Breast epithelium (tissue), 4 donors: Measurements from ENCODE around the gene PLXNA4. TPM values are rescaled to one million over a fixed set of nuclear protein-coding genes. Genes with fewer than 3 reads are reported as not detected.

Experiments used
- DNase-seq, 2 donors: peaks; one replicate each; pipeline ENCODE4 v3.0.0-alpha.2; 2019; ENCODE audit warnings: low spot score in 2 of 2
- H3K27ac ChIP-seq, 2 donors: fragments of 200-600 bp; sonication (generic) in 1 of 2; one replicate each; pipeline ENCODE4 v1.5.1; 2016 to 2019; ENCODE audit warnings: mild to moderate bottlenecking in 1 of 2
- H3K27me3 ChIP-seq, 2 donors: fragments of 200-600 bp; sonication (generic) in 1 of 2; one replicate each; pipeline versions ENCODE4 v1.5.1 to v1.6.0; 2017 to 2019; ENCODE audit warnings: control low read depth in 1 of 2, mild to moderate bottlenecking in 1 of 2
- H3K36me3 ChIP-seq: fragments of 200-600 bp; one replicate; pipeline ENCODE4 v1.5.1; 2019
- H3K4me1 ChIP-seq, 2 donors: fragments of 200-600 bp; sonication (generic); one replicate each; pipeline ENCODE4 v1.5.1; 2016 to 2019; ENCODE audit warnings: control low read depth in 1 of 2
- H3K4me3 ChIP-seq, 3 donors: fragments of 200-600 bp; sonication (generic); 1 replicate in 2 of 3; 2 replicates in 1 of 3; pipeline ENCODE4 v1.5.1; 2016 to 2019; ENCODE audit warnings: mild to moderate bottlenecking in 3 of 3, moderate library complexity in 2 of 3
- H3K9me3 ChIP-seq, 2 donors: fragments of 200-600 bp; sonication (generic) in 1 of 2; one replicate each; pipeline ENCODE4 v1.5.1; 2016 to 2019; ENCODE audit warnings: control low read depth in 1 of 2
- POLR2A ChIP-seq: fragments of 450-650 bp; IDR thresholded peaks from one replicate; pipeline ENCODE4 v1.6.1; 2016; ENCODE audit warnings: antibody characterized with exemption, mild to moderate bottlenecking, moderate library complexity
- POLR2AphosphoS5 ChIP-seq, 3 donors: sonication (generic); formaldehyde crosslinking; IDR thresholded peaks; one replicate each; pipeline ENCODE4 v1.6.1; 2017; ENCODE audit warnings: antibody characterized with exemption in 3 of 3
- intact Hi-C: fragments of 100-400 bp; cut with DNase I; formaldehyde crosslinking; loops from one replicate; pipeline ENCODE4 v1.15.1; 2023; ENCODE audit warnings: low total_unique reads
- total RNA-seq, 3 donors: library from RNA; depleted of rRNA; stranded (reverse); fragments of >200 nt; gene quantifications; one replicate each; pipeline ENCODE4 v1.1.0, GENCODE V29; 2016
- TF ChIP-seq, protein P1 (sequence below), 3 donors: fragments of 450-650 bp; IDR thresholded peaks; one replicate each; pipeline ENCODE4 v1.5.1; 2016 to 2017; ENCODE audit warnings: antibody characterized with exemption in 3 of 3, mild to moderate bottlenecking in 3 of 3, moderate library complexity in 3 of 3

The PLXNA4 gene
- total RNA-seq, 3 donors from 2014 or later, result 7.2 to 32.5 (median 26.2) TPM

DNA sequence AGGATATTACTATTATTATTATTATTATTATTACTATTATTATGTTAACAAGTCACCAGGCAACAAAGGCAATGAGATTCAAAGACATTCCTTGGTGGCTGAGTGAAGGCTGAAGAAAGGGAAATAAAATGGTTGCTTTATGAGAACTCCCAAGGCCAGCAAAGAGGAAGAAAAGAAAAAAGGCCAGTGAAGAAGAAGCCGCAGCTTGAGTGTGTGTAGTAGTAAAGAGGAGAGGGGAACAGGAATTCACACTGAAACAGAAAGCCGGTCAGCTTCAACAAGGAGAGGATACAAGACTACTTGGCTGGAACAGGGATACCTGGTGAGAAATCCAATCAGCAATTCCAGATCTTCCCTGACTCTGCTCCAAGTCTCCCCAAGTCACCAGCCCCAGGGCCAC is 42.4 kb downstream of the PLXNA4 start:
- TF ChIP-seq POLR2AphosphoS5 (IDR thresholded peaks at IDR 0.05) (no peak), POLR2A (no peak)
- TF ChIP-seq, protein P1, sequence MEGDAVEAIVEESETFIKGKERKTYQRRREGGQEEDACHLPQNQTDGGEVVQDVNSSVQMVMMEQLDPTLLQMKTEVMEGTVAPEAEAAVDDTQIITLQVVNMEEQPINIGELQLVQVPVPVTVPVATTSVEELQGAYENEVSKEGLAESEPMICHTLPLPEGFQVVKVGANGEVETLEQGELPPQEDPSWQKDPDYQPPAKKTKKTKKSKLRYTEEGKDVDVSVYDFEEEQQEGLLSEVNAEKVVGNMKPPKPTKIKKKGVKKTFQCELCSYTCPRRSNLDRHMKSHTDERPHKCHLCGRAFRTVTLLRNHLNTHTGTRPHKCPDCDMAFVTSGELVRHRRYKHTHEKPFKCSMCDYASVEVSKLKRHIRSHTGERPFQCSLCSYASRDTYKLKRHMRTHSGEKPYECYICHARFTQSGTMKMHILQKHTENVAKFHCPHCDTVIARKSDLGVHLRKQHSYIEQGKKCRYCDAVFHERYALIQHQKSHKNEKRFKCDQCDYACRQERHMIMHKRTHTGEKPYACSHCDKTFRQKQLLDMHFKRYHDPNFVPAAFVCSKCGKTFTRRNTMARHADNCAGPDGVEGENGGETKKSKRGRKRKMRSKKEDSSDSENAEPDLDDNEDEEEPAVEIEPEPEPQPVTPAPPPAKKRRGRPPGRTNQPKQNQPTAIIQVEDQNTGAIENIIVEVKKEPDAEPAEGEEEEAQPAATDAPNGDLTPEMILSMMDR (IDR thresholded peaks at IDR 0.05), result no peak
- Histone ChIP-seq H3K4me3 (no peak overlapping the region), H3K9me3 (no peaks in the 10 kb centered on the region), H3K4me1 (no peaks in the 10 kb centered on the region), H3K27me3 (no peaks in the 10 kb centered on the region), H3K36me3 (no peaks in the 10 kb centered on the region), H3K27ac (no peak overlapping the region)
- DNase-seq, result no peak
- intact Hi-C loops, result no loop called here

DNA sequence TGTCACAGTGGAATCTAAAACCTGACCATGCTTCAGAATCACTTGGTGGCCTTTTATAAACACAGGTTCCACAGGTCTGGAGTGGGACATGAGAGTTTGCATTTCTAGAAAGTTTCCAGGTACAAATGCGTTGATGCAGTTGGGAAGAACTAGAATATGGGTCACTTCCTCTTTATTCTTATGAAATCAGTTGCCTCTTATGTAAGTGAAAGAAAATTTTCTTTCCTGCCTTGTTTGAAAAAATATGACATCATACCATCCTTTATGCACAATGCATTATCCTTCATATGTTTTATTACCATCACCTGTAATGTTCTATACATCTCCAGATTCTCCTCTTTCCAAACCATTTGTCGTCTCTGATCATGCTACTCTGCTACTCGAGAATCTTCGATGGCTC is 44.0 kb downstream of the PLXNA4 start:
- H3K9me3 ChIP-seq, result no peaks in the 10 kb centered on the region
- TF ChIP-seq POLR2A, result no peak
- no peak for TF ChIP-seq POLR2AphosphoS5 (IDR thresholded peaks at IDR 0.05)
- TF ChIP-seq, protein P1 (IDR thresholded peaks at IDR 0.05), result no peak
- no peak overlapping the region for H3K4me3 ChIP-seq
- no peak for DNase-seq
- no peaks in the 10 kb centered on the region for H3K4me1 ChIP-seq
- H3K27ac ChIP-seq, result no peak overlapping the region
- H3K36me3 ChIP-seq, result no peaks in the 10 kb centered on the region
- H3K27me3 ChIP-seq, result no peaks in the 10 kb centered on the region
- intact Hi-C loops, result no loop called here

DNA sequence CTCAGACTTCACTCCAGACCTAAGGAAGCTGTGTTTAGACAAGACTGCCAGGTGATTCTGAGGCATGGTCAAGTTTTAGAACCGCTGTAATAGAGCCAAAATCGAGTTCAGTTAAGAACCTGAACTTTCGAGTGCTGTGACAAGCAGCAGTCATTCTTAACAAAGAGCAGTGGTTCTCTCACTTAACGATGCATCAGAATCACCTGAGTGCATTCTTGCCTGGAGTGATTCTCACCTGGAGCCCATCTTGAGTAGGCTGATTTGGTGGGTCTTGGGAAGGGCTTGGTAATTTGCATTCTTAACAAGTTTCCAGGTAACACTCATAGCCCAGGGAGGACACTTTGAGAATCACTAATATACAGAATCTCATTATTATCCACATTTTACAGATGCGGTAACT is 44.7 kb downstream of the PLXNA4 start:
- intact Hi-C loops, result no loop called here

DNA sequence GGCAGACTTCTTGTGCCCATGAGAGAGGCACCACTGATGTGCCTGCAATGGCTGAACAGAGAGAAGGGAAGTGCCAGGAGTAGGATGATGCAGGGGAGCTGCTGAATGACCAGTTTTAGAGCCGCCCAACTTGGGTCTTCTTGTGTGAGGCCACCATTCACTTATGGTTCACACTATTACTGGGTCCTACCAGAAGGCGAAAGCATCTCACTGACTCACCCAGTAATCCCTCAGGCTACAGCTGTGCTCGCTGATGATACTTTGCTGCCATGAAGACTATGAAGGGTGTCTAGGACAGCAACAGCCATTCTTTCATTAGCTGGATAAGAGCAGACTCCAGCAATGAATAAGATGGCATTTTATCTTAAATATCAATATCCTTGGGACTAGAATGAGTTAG is 47.6 kb downstream of the PLXNA4 start:
- H3K27ac ChIP-seq, result no peak overlapping the region
- H3K4me3 ChIP-seq, result no peak overlapping the region
- no peaks in the 10 kb centered on the region for H3K36me3 ChIP-seq
- H3K9me3 ChIP-seq, result no peaks in the 10 kb centered on the region
- no peaks in the 10 kb centered on the region for H3K4me1 ChIP-seq
- no peaks in the 10 kb centered on the region for H3K27me3 ChIP-seq
- intact Hi-C loops, result no loop called here
- no peak for DNase-seq
- TF ChIP-seq POLR2A (no peak), POLR2AphosphoS5 (IDR thresholded peaks at IDR 0.05) (no peak)
- TF ChIP-seq, protein P1 (IDR thresholded peaks at IDR 0.05), result no peak

More for the DNA sequence above, 44.7 kb downstream of the PLXNA4 start:
- Histone ChIP-seq H3K4me1 (no peaks in the 10 kb centered on the region), H3K9me3 (no peaks in the 10 kb centered on the region), H3K27me3 (no peaks in the 10 kb centered on the region), H3K27ac (no peak overlapping the region), H3K36me3 (no peaks in the 10 kb centered on the region), H3K4me3 (no peak overlapping the region)
- TF ChIP-seq, protein P1 (IDR thresholded peaks at IDR 0.05), result no peak
- TF ChIP-seq POLR2A (no peak), POLR2AphosphoS5 (IDR thresholded peaks at IDR 0.05) (no peak)
- DNase-seq, result no peak

DNA sequence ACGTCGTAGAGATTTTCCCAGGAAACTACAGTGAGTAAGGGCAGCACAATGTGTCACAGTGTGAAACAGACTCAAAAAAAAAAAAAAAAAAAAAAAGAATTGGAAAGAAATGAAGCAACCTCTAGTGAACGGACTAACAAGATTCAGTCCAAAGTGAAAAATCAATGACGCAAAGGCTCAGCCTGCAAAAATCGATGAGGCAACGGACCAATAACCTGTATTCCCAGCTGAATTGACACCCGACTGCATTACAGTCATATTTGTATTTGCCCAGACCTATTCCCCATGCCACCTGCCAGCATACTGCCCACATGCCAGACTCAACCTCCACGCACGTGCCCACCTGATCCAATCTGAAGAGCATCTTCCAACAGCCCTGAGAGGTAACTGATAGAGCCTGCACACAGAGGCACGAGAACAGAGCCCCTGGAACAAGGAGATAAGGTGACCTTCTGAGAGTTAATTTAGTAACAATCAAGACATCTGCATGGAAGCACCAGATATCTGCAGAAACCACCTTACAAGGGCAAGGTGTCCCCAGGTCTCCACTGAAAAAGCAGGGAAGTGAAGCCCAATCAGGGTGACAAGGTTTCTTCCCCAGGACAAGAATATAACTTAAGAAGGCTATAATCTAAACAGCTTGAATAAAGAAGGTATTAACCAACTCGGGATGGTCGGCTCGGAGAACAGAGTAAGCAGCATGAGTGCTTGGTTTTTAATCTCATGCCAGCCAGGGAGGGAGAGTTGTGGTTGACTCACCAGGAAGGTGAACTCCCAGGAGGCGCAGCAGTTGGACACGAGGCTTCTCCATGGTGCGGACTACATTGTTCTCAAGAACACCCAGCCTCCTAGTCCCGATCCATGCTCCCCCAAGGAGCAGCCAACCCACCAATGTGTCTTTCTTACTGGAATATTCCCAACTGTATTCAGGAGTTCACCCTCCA is 48.5 kb downstream of the PLXNA4 start:
- TF ChIP-seq POLR2A (no peak), POLR2AphosphoS5 (IDR thresholded peaks at IDR 0.05) (no peak)
- TF ChIP-seq, protein P1 (IDR thresholded peaks at IDR 0.05), result no peak
- Histone ChIP-seq H3K27ac (no peak overlapping the region), H3K36me3 (no peaks in the 10 kb centered on the region), H3K9me3 (no peaks in the 10 kb centered on the region), H3K4me1 (no peaks in the 10 kb centered on the region), H3K27me3 (no peaks in the 10 kb centered on the region), H3K4me3 (no peak overlapping the region)
- DNase-seq, result no peak
- intact Hi-C loops, result no loop called here
